ENCODE results near the gene GALNTL6.
"Not testable (repeated sequence)": the region's sequence is repeated elsewhere in the genome, so short reads cannot be mapped to it uniquely, and the experiment has no call there.

The GALNTL6 gene

DNA sequence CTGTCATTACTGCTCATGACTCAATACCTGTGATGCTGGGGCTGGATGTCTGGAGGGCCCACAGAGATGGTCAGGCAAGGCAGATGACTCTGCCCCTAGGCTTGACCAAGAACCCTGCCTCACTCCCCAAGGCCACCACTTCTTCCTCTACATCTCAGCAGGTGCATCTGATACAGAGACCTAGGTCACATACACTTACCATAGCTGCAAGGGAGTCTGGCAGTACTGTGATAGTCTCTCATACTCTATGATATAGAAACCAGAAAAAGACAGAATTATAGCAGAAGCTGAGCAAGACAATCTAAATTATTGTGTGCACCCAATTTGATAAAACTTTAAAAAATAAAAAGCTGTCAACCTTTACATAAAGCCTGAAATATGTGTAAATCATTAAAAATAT is 878.3 kb downstream of the GALNTL6 start:
- DNase-seq, result no peak

DNA sequence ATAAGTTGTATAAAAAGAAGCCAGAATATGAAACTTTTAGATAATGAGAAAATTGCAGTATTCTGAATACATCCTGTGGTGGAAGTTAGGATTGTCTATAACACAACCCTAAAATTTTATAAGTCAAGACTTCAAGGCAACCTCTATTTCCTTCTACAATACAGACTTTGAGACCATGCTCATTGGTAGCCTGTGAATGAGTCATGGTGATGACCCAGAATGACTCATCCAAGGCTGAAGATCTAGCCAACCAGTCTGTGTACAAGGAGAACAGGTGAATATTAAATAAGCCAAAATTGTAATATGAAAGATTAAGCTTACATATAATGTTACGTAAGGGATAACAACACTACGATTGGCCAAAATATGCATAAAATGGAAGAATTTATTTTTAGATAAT is 879.5 kb downstream of the GALNTL6 start:
- no peak for DNase-seq

DNA sequence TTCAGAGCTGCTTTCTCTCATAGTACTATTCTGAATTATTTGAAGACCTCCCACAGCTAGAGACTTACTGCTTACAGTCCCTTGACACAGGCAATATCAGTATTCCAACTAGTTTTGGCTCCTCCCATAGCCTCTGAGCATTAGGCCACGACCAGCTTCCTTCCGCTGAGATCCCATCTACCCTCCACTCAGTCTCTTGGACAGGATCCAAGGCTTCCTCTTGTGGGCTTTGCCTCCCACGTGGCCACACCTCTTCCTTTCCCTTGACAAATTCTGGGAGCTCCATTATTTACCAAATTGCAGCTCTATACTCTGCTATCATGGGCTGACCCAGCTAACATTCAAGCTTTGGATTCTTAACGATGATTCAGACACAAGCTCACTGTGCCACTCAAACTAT is 885.1 kb downstream of the GALNTL6 start:
- DNase-seq, result no peak

DNA sequence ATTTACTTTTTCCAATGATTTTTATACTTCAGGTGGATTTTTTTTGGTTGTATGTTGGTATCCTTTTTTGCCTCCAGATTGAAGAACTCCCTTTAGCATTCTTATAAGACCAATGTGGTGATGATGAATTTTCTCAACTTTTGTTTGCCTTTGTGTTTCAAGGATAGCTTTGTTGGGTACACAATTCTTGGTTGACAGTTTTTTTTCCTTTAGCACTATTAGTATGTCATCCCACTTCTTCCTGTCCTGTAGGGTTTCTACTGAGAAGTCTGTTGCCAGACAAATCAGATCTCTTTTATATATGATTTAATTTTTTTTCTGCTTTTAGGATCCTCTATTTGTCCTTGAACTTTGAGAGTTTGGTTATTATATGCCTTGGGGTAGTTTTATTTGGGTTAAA is 892.4 kb downstream of the GALNTL6 start:
- no peak for DNase-seq

DNA sequence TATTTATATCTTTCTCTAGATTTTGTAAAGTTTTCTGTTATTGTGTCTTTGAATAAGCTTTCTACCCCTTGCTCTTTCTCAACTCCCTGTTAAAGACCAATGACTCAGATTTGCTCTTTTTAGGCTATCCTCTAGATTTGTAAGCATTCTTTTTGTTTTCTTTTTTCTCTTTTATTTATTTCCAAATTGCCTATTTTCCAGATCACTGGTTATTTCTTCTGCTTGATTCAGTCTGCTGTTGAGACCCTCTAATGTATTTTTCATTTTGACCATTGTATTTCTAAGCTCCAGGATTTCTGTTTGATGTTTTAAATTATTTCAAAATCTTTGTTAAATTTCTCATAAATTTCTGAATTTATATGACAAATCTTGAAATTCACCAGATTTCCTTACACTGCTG is 892.8 kb downstream of the GALNTL6 start:
- DNase-seq, result no peak

DNA sequence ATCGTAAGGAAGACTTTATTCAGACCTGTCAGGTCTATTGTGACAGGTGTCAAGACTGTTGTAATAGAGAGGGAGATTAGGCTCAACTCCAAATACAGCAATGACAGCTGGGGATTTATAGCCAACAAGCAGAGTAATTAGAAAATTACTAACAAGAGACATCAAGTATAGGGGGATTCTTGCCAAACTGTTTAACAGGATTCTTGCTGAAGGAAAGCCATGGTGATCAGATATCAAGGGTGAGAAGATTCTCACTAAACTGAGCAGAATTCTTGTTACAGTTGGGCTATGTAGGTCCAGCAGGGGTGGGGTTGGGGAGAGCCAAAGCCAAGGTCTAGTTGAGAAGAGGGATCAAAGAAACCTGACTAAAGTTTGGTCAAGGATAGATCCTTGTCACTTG is 894.4 kb downstream of the GALNTL6 start:
- DNase-seq, result no peak

DNA sequence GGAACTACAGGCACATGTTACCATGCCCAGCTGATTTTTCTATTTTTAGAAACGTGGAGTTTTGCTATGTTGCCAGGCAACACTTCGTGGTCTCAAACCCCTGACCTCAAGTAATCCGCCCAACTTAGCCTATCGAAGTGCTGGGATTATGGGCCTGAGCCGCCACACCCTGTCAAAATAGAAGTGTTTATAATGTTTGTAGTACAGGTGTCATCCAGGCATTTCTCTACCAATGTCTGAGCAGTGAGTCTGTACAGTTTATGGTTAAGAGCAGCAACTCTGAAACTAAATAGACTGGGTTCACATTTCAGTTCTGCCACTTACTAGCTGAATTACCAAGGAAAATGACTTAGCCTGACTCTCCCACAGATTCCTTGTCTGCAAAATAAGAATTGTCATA is 895.0 kb downstream of the GALNTL6 start:
- DNase-seq, result no peak

DNA sequence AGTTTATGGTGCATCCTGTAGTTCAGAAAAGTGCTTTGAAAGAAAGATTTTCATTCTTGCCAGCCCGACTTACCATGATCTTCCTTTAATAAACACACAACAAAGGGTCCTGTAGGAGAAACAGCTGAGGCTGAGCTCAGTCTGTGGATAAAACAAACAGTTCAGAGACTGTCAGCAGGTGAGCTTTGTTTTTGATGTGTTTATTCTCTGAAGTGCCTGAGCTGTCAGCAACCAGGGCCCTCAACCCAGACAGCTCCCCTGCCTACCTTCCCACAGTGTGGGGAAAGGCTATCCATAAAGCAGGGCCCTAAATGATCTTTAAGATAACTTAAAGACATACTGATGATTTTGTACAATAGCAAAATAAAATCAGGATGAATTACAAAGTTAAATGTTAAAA is 896.2 kb downstream of the GALNTL6 start:
- no peak for DNase-seq

DNA sequence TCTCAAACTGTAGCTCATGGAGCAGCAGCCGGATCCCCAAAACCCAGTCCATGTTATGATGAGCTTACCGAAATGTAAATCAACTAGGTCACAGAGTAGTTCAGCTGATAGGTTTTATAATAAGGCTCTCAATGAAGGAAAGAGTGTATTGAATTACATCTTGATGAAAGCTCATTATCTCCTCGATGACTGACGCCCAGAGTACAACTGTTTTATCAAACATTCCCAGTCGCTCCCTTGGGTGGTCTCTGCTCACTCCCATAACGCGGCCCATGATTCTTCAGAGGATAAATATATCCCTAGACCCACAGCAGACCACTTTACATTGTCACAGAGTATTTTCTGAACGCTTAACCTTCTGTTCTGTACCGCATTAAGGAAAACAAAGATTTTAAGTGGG is 903.1 kb downstream of the GALNTL6 start:
- DNase-seq, result no peak

DNA sequence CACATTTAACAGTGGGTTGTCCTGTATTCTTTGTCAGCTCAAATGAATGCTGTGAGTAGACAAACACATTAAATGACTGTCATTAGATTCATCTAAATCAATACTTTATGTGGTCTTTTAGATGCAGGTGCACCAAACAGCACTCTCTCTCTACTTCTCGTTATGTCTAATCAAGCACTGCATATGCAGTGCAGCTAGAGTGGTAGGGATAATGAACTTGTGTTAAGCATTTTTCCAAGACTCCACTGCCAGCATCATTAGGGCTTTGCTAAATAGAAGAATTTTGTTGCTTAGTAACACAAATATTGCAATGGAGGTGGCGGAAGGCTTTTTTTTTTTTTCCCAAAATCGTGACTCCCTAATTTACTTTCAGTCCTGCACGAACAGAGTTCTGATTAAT is 908.5 kb downstream of the GALNTL6 start:
- no peak for DNase-seq

DNA sequence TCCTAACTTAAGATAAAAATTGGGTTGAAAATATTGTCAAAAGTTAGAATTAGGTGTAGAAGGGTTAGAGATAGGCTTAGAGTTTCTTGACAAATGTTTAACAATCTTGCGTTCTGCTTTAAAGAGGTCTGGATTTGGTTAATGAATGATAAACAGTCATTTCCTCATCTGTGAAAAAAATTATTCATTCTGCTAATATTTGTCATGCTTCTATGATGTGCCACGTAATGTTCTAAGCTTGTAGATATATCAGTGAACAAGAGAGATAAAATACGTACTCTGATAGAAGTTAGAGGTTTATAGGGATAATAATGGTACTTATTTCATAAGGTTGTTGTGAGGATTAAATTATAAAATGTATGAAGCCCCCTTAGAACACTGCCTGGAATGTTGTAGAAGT is 912.4 kb downstream of the GALNTL6 start:
- no peak for DNase-seq

DNA sequence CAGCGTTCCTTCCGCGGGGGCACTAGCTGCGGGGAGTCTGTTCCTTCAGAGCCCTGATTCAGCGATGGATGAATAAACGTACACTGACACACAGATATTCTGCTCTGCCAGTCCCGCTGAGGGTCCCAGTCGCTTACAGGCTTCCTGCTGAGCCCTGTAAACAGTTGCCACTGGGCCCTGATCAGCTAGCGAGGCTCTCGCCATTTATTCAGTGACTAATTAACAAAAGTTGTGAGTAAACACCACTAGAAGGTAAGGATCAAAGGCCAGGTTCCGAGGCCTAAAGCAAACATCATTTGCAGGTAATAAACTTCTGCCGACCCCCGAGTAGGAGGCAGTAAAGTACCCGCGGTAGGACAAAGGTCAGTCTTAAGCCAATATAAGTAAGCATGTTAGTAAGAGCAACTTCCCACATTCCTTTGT is 912.8 kb downstream of the GALNTL6 start:
- no peak for DNase-seq

DNA sequence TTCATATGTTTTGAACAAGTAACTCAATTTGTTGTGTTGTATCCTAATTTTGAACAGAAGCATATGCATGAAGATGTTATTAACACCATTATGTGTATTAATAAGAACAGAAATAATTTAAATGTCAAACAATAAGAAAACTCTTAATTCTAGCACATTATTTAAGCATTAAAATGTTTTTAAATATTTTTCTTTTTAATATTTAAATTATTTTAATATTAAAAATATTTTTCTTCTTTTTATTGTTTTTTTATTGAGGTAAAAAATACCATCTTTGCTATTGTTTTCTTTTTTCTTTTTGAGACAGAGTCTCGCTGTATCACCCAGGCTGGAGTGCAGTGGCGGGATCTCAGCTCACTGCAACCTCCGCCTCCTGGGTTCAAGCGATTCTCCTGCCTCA is 914.4 kb downstream of the GALNTL6 start:
- no peak for DNase-seq

DNA sequence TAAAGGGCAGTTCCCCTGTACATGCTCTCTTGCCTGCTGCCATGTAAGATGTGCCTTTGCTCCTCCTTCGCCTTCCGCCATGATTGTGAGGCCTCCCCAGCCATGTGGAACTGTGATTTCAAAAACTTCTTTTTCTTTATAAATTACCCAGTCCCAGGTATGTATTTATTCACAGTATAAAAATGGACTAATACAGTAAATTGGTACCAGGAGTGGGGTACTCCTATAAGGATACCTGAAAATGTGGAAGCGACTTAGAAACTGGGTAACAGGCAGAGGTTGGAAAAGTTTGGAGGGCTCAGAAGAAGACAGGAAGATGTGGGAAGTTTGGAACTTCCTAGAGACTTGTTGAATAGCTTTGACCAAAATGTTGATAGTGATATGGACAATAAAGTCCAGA is 920.4 kb downstream of the GALNTL6 start:
- DNase-seq, result not testable (repeated sequence)

DNA sequence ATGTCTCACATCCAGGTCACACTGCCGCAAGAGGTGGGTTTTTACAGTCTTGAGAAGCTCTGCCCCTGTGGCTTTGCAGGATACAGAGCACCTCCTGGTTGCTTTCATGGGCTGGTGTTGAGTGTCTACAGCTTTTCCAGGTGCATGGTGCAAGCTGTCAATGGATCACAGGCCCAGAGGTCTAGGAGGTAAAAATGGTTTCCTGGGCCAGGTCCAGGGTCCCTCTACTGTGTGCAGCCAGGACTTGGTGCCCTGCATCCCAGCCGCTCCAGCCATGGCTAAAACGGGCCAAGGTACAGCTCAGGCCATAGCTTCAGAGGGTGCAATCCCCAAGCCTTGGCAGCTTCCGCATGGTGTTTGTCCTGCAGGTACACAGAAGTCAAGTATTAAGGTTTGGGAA is 921.4 kb downstream of the GALNTL6 start:
- DNase-seq, result no peak

DNA sequence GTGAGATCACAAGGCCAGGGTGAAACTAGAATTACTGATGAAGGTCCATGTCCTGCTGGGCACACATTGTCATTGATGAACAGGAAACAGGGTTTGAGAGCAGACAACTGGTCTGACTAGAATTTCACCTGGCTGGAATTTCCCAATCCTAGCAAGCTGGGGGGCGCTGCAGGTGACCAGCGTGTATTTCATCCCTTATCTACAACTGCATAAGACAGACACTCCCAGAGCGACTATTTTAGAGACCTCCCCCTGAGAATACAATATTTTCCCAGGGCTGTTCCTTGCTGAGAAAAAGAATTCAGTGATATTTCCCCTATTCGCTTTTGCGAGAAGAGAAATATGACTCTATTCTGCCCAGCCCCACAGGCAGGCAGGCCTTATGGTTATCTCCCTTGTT is 922.8 kb downstream of the GALNTL6 start:
- DNase-seq, result no peak

DNA sequence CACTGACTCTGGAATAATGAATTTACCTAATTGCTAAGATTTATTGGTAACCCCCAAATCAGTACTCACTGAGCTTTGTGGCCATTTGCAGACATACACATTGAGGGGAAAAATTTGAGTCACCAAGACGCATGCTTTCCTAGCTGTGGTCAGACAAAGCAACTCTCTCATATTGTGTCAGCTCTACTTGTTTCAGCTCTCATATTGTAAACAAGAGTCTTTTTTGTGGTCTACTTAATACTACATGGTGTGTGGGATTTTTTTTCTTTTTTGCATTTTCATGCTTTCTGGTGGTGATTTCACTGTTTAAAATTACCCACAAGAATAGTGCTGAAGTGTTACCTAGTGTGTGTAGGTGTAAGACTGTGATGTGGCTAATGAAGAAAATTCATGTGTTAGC is 927.2 kb downstream of the GALNTL6 start:
- no peak for DNase-seq

DNA sequence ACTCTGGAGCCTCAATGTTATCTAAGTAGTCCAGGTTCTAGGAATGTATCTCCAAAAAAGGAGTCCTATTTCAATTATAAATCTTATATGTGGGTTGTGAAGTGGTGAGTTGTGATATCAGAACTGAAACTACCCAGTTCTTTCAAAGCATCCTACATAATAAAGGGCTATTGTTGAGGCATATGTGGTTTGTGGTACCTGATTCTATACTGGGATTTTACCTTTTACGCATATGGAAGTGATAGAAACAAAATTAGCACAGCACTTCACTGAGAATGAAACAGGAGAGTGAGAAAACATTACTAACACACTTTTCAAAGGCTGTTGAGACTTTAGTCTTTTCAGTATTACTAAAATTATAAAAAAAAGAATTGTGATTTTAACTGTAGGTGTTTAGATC is 937.7 kb downstream of the GALNTL6 start:
- no peak for DNase-seq

DNA sequence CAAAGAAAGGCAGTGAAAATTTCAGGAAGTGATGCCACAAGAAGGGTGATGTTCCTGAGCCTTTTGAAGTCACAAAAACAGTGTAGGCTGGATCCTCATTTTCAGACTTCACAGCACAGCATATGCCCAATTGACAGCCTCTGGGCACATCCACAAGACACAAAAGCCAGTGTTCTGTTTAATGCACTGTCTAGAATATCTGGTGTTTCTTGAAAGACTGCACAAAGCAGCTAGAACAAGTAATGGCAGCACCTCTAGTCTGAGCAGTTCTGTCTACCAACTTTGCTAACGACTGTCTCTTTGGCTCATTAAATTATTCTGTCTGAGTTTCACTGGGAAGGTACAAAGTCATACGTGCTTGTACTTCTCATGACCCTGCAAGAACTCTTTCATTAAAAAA is 938.3 kb downstream of the GALNTL6 start:
- DNase-seq, result no peak

DNA sequence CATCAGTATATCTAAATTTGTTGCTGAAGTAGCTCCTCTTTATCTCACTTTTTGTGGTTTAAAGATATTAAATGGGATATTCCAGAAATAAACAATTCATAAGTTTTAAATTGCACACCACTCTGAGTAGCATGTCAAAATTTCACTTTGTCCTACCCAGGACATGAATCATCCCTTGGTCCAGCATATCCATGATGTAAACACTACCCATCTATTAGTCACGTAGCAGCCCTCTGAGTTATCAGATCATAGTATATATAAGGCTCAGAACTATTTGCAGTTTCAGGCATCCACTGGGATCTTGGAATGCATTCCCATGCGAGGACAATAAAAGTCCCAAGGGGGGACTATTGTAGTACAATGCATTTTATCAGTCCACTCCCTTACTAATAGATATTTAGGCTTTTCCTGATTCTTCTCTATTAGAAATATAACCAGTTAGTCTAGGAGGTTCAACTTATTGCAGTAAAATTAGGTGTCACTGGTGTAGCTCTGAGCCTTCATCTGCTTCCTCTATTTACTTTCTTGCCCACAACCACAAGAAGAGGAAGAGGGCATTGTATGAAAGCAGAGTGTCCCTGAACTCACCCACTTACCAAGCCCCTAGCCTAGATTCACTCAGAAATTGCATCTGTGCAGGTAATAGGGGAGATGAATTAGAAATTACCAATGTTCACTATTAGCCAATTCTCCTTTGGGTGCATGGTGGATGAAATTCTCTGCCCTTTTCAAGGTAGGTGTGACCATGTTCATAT is 945.6 kb downstream of the GALNTL6 start:
- DNase-seq, result no peak

DNA sequence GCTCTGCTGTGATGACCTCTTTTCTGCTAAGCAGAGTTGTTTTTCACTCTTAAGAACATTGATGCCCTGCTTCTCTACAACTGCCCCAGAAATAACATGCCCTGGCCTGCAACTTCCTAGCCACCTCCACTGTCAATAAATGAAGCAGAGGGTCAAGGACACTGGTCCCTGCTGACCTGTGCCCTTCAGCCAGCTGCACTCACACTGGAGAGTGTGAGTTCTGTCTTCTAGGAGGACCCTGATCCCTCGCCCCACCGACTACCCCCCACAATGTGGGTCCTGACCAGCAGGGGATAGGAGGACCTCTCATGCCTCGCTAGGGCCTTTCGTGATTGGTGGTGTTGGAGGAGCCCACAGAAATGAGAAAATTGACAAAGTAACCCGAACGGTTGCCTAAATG is 947.3 kb downstream of the GALNTL6 start:
- DNase-seq, result no peak

DNA sequence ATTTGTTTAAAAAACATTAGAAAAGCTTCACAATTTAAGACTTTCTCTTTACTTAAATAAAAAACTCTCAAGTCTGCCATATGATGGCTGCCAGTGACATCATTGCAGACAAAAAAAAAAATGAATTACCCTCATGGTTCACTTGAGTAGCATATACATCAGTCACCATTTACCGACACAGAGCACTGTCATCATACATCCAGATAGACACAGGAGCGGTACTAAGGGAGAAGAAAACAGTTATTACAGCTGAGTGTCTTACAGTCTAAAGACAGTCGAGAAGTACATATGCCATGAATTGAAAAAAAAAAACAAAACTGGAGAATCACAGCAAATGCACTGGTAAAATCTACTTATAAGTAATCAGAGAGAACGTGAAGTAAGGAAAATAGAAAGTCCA is 949.7 kb downstream of the GALNTL6 start:
- DNase-seq, result no peak

DNA sequence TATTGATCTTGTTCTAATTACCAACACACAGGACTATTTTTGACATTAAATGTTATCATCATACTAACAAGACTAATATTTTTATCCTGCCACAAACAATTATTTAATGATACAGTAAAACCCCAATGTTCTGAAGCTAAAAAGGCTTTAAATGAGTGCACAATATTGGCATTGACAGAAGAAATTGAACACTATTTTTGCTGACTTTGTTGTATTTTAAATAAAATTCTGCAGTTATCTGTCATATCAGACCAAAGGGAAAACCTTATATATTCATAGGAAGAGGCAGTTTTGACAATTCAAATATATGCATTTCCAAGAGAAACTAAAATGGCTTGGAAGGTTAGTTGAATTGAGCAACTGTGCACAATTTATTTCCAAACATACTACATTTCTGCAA is 957.6 kb downstream of the GALNTL6 start:
- DNase-seq, result no peak

DNA sequence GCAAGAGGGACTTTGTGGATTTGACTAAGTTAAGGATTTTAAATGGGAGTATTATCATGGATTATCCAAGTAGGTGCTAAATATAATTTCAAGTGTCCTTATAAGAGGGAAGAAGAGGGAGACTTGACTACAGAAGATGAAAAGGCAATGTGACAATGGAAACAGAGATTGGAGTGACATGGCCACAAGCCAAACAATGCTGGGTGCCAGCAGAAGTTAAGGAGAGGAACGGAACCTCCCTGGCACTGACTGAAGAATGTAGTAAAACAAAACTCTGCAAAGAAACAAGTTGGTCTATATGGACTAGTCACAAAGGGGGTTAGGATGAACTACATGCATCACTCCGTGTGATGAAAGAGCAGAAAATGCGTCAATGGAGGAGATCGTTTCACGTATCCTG is 959.6 kb downstream of the GALNTL6 start:
- DNase-seq, result no peak

DNA sequence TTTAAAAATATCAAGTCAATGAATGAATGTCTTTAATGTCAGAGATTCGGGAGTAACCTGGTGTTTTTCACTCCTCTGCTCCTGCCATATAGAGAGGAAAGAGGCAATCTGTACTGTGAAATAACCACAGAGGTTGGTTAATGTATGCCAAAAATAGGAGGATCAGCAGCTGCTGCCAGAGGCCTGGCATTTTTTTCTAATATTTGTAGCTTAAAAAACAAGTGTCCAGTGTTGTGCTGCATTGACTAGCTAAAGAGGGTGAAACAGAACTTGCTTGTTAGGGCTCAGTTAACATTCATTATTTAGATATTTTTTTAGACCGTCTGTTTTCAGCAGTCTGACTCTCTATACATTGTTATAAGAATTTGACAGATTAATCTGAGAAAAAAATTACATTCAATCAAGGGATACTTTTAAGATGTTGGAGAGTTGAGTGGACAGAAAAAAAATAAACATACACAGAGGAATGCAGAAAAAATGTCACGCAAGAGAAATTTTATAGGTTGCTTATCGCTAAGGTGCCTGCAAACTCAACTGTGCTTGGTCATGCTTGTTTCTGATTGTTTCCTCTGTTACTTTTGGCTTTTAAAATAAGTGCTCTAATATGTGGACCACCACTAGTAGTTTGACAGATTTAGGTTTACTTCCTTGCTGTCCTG is 963.1 kb downstream of the GALNTL6 start:
- no peak for DNase-seq
